Measurements from ENCODE around the gene RABEP2. TPM values are rescaled to one million over a fixed set of nuclear protein-coding genes. Genes with fewer than 3 reads are reported as not detected.

Gene RABEP2
- total and polyA plus RNA-seq, 2 experiments from 2014 or later = 11.8 to 27.2 TPM

- H3K27ac Mint-ChIP-seq = no peak overlapping the region
- no peak for DNase-seq (ENCODE audit: low spot score)
- H3K27me3 ChIP-seq (ENCODE audit: insufficient read depth) = no peaks in the 10 kb centered on the region
- no peaks in the 10 kb centered on the region for H3K79me2 ChIP-seq (replicated peaks; ENCODE audit: insufficient read depth)
- no peaks in the 10 kb centered on the region for H3K4me1 ChIP-seq (ENCODE audit: insufficient read depth)
- H3K36me3 Mint-ChIP-seq (ENCODE audit: low read depth) = no peaks in the 10 kb centered on the region; the same call in 2 of the 3 replicates
- H3F3A ChIP-seq (replicated peaks; ENCODE audit: low read depth) = no peaks in the 10 kb centered on the region
- TF ChIP-seq EZH2phosphoT487 (IDR thresholded peaks at IDR 0.05; ENCODE audit: unreplicated experiment) (no peak), ZNF462 (CRISPR knock-in tag; IDR thresholded peaks at IDR 0.05) (no peak), EZH2 (IDR thresholded peaks at IDR 0.05; ENCODE audit: low read depth, unreplicated experiment) (no peak), ZNF114 (CRISPR knock-in tag; IDR thresholded peaks at IDR 0.05) (no peak), REST (IDR thresholded peaks at IDR 0.05; ENCODE audit: unreplicated experiment) (no peak), POLR2AphosphoS5 (IDR thresholded peaks at IDR 0.05; ENCODE audit: low read depth) (no peak), ZNF331 (CRISPR knock-in tag; IDR thresholded peaks at IDR 0.05; ENCODE audit: low read depth) (no peak)
- H3K4me2 ChIP-seq = no peak overlapping the region
- H2AFZ ChIP-seq = no peak overlapping the region
- H3K27ac ChIP-seq (ENCODE audit: low read depth) = no peak overlapping the region
- no peaks in the 10 kb centered on the region for H3K9me2 ChIP-seq (ENCODE audit: insufficient read depth)
- ATAC-seq = no peak
- no peaks in the 10 kb centered on the region for H3K9me3 Mint-ChIP-seq
- no peaks in the 10 kb centered on the region for H3K4me1 Mint-ChIP-seq
- H3K27me3 Mint-ChIP-seq (ENCODE audit: insufficient read depth, low read depth, poor library complexity) = peaks cover 6% of the 10 kb centered on the region
- no peak overlapping the region for H3K4me3 ChIP-seq
- no peaks in the 10 kb centered on the region; the same call in 1 of the 2 replicates for H4K20me1 ChIP-seq (replicated peaks; ENCODE audit: insufficient read depth)
- H3K36me3 ChIP-seq (ENCODE audit: insufficient read depth) = no peaks in the 10 kb centered on the region
- H3K4me3 Mint-ChIP-seq = no peak overlapping the region
Measured at GRCh38 chr16:28899882-28900590, 25.0 kb downstream of the RABEP2 start.
